Measurements from ENCODE around the gene SOCS6. TPM values are rescaled to one million over a fixed set of nuclear protein-coding genes. Genes with fewer than 3 reads are reported as not detected.
A peak's percentile ranks its signal among the peaks of the same experiment; 100 is the strongest.
"Not testable (repeated sequence)": the region's sequence is repeated elsewhere in the genome, so short reads cannot be mapped to it uniquely, and the experiment has no call there.

Gene SOCS6
- total RNA-seq, 6 experiments from 2014 or later: 26.4 to 35.3 (median 30.7) TPM

DNA sequence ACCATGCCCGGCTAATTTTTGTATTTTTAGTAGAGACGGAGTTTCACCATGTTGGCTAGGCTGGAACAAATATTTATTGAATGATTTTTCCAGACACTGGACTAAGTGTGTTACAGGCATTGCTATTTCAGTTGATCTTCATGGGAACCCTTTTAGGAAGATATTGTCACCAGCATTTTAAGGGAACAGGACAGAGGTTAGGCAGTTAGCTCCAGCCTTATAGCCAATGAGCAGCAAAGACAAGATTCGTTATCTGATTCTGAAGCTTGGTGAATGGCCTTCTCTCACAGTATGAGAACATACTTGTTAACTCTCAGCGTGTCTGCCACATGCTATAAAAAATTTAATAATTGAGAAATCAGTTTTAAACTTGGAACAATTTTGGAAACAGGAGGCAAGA lies 73.4 kb downstream of the SOCS6 start:
- Mint-ChIP-seq H3K36me3 (ENCODE audit: low read depth) (peaks cover 18% of the 10 kb centered on the region), H3K4me3 (no peak overlapping the region), H3K4me1 (ENCODE audit: low read depth) (peaks cover 75% of the 10 kb centered on the region), H3K27ac (no peak overlapping the region), H3K27me3 (ENCODE audit: insufficient read depth) (no peaks in the 10 kb centered on the region; the same call in none of the 2 replicates), H3K9me3 (no peaks in the 10 kb centered on the region; the same call in 1 of the 2 replicates)
- no peak for TF ChIP-seq CTCF (IDR thresholded peaks at IDR 0.05)
- DNase-seq: no peak

- H3K27me3 Mint-ChIP-seq (ENCODE audit: insufficient read depth): no peaks in the 10 kb centered on the region; the same call in none of the 2 replicates
- TF ChIP-seq CTCF (IDR thresholded peaks at IDR 0.05): no peak
Observed at GRCh38 chr18:70363861-70364260, 75.0 kb downstream of the SOCS6 start.

GRCh38 chr18:70365361-70365760 lies 76.5 kb downstream of the SOCS6 start:
- peak overlapping the region; percentile 40; the same call in 1 of the 2 replicates for H3K27ac Mint-ChIP-seq
- H3K4me3 Mint-ChIP-seq: no peak overlapping the region
- no peak for DNase-seq
- 0 out of 2 replicates have a peak, but pooled peaks cover 4% of the 10 kb centered on the region for H3K36me3 Mint-ChIP-seq (ENCODE audit: low read depth)
- no peaks in the 10 kb centered on the region for H3K9me3 Mint-ChIP-seq
- no peaks in the 10 kb centered on the region; the same call in none of the 2 replicates for H3K27me3 Mint-ChIP-seq (ENCODE audit: insufficient read depth)
- no peak for TF ChIP-seq CTCF (IDR thresholded peaks at IDR 0.05)
- peaks cover 68% of the 10 kb centered on the region for H3K4me1 Mint-ChIP-seq (ENCODE audit: low read depth)

More at GRCh38 chr18:70363861-70364260, 75.0 kb downstream of the SOCS6 start:
- Mint-ChIP-seq H3K27ac (peak overlapping the region; percentile 67), H3K36me3 (ENCODE audit: low read depth) (peaks cover 10% of the 10 kb centered on the region), H3K4me1 (ENCODE audit: low read depth) (peaks cover 67% of the 10 kb centered on the region), H3K9me3 (no peaks in the 10 kb centered on the region; the same call in 1 of the 2 replicates), H3K4me3 (no peak overlapping the region)
- peak; percentile 36 for DNase-seq

- H3K27me3 Mint-ChIP-seq (ENCODE audit: insufficient read depth): no peaks in the 10 kb centered on the region; the same call in none of the 2 replicates
- H3K27ac Mint-ChIP-seq: 0 out of 2 replicates have a peak overlapping the region, but pooled peaks have one; percentile 4
- no peak for TF ChIP-seq CTCF (IDR thresholded peaks at IDR 0.05)
- no peak for DNase-seq
- peaks cover 76% of the 10 kb centered on the region for H3K4me1 Mint-ChIP-seq (ENCODE audit: low read depth)
- H3K9me3 Mint-ChIP-seq: peaks cover 3% of the 10 kb centered on the region; the same call in 1 of the 2 replicates
- H3K36me3 Mint-ChIP-seq (ENCODE audit: low read depth): 0 out of 2 replicates have a peak, but pooled peaks cover 4% of the 10 kb centered on the region
- H3K4me3 Mint-ChIP-seq: no peak overlapping the region
Observed at GRCh38 chr18:70366174-70366573, 77.3 kb downstream of the SOCS6 start.

GRCh38 chr18:70366670-70367069 lies 77.8 kb downstream of the SOCS6 start:
- H3K4me1 Mint-ChIP-seq (ENCODE audit: low read depth): peaks cover 81% of the 10 kb centered on the region
- H3K4me3 Mint-ChIP-seq: no peak overlapping the region
- DNase-seq: no peak
- peaks cover 3% of the 10 kb centered on the region; the same call in 1 of the 2 replicates for H3K9me3 Mint-ChIP-seq
- H3K36me3 Mint-ChIP-seq (ENCODE audit: low read depth): 0 out of 2 replicates have a peak, but pooled peaks cover 4% of the 10 kb centered on the region
- TF ChIP-seq CTCF (IDR thresholded peaks at IDR 0.05): no peak
- H3K27ac Mint-ChIP-seq: no peak overlapping the region; the same call in 1 of the 2 replicates
- H3K27me3 Mint-ChIP-seq (ENCODE audit: insufficient read depth): no peaks in the 10 kb centered on the region; the same call in none of the 2 replicates

DNA sequence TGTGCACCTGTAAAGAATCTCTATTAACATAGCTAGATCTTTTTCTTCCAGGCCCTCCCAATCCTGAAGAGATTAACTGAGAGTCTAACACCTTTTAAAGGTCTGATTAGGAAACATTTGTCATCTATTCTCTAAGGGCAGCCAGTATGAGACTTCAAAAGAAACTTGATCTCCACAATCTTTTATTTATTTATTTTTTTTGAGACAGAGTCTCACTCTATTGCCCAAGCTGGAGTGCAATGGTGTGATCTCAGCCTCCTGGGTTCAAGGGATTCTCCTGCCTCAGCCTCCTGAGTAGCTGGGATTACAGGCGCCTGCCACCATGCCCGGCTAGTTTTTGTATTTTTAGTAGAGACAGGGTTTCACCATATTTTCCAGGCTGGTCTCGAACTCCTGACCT lies 78.5 kb downstream of the SOCS6 start:
- not testable (repeated sequence) for H3K9me3 Mint-ChIP-seq; H3K36me3 Mint-ChIP-seq (ENCODE audit: low read depth); H3K27ac Mint-ChIP-seq

More for the DNA sequence above, 78.5 kb downstream of the SOCS6 start:
- not testable (repeated sequence) for DNase-seq; H3K27me3 Mint-ChIP-seq (ENCODE audit: insufficient read depth); H3K4me3 Mint-ChIP-seq
- peaks cover 84% of the 10 kb centered on the region for H3K4me1 Mint-ChIP-seq (ENCODE audit: low read depth)
